Heart right ventricle (tissue), 16 donors: ENCODE measurements around the gene DDIAS. TPM values are rescaled to one million over a fixed set of nuclear protein-coding genes. Genes with fewer than 3 reads are reported as not detected.
"Not testable (repeated sequence)": the region's sequence is repeated elsewhere in the genome, so short reads cannot be mapped to it uniquely, and the experiment has no call there.

Source experiments
- ATAC-seq, 8 donors: fragments of 200-7000 bp; cut with Tn5 transposase; one replicate each; pipeline ENCODE4 v1.9.1; 2020; ENCODE audit warnings: mild to moderate bottlenecking in 8 of 8, moderate library complexity in 8 of 8, moderate number of reproducible peaks in 1 of 8
- DNase-seq, 2 donors: peaks; one replicate each; pipeline ENCODE4 v3.0.0-alpha.2; 2020
- H3K27ac ChIP-seq, 10 donors: fragments of 200-600 bp; sonication (generic) in 2 of 10; one replicate each; pipeline versions ENCODE4 v1.5.0 to v1.8.0; 2020 to 2022; ENCODE audit warnings: mild to moderate bottlenecking in 3 of 10
- H3K27me3 ChIP-seq, 7 donors: fragments of 200-600 bp; one replicate each; pipeline ENCODE4 v1.8.0; 2021 to 2022; ENCODE audit warnings: mild to moderate bottlenecking in 2 of 7
- H3K36me3 ChIP-seq, 9 donors: fragments of 200-600 bp; sonication (generic) in 1 of 9; one replicate each; pipeline versions ENCODE4 v1.5.0 to v1.8.0; 2020 to 2022; ENCODE audit warnings: mild to moderate bottlenecking in 2 of 9
- H3K4me1 ChIP-seq, 9 donors: fragments of 200-600 bp; sonication (generic) in 1 of 9; one replicate each; pipeline versions ENCODE4 v1.5.0 to v1.8.0; 2020 to 2022; ENCODE audit warnings: mild to moderate bottlenecking in 4 of 9
- H3K4me3 ChIP-seq, 10 donors: fragments of 200-600 bp; sonication (generic) in 2 of 10; one replicate each; pipeline versions ENCODE4 v1.5.0 to v1.8.0; 2020 to 2022; ENCODE audit warnings: mild to moderate bottlenecking in 7 of 10, moderate library complexity in 2 of 10
- H3K9me3 ChIP-seq, 11 donors: fragments of 200-600 bp in 10 of 11; sonication (generic) in 2 of 11; one replicate each; pipeline versions ENCODE4 v1.5.0 to v1.8.0; 2013 to 2022; ENCODE audit warnings: mild to moderate bottlenecking in 2 of 11, control low read depth in 1 of 11, moderate library complexity in 1 of 11
- CTCF ChIP-seq, 9 donors: fragments of 200-600 bp; sonication (generic) in 2 of 9; IDR thresholded peaks; one replicate each; pipeline versions ENCODE4 v1.5.0 to v1.8.0; 2021 to 2022; ENCODE audit warnings: antibody characterized with exemption in 9 of 9, mild to moderate bottlenecking in 5 of 9, moderate library complexity in 1 of 9
- WGBS, 2 donors: extraction: QIAGEN DNeasy Blood & Tissue Kit; methylation state at CpG; one replicate each; pipeline ENCODE4 v1.1.7; 2013; ENCODE audit warnings: inconsistent platforms in 1 of 2; 5-methylcytosine and 5-hydroxymethylcytosine counted together
- intact Hi-C, 10 donors: fragments of 100-400 bp; cut with DNase I; formaldehyde crosslinking; loops; one replicate each; pipeline versions ENCODE4 v1.11.1 to v1.14.2; 2022
- polyA plus RNA-seq, 2 donors: library from polyadenylated mRNA; stranded (reverse); fragments of 200-250 nt; gene quantifications; one replicate each; pipeline ENCODE4 v1.2.3, GENCODE V29; 2013
- total RNA-seq, 10 donors: library from RNA; stranded (reverse); fragmentation: NEBNext Ultra II Directional in 3 of 10; extraction: Animal tissue kit (Norgen Biotek cat#: 25700) in 3 of 10; gene quantifications; one replicate each; pipeline versions ENCODE4 v1.2.1 to v1.2.4, GENCODE V29; 2021 to 2023
- donor health status: Arrhythmogenic right ventricular cardiomyopathy.
- donor health status: ischemic (EF 13 %, LVEDD 7.1; RV severe dilation, severe dysfunction).
- donor health status: healthy with polysubstance abuse.
- donor health status: DM: no; HTN: yes; CAD: no.
- donor health status: DM: no; HTN: no; CAD: no.
- donor health status: ischemic (EF 25% LVEDD 6.9; RV normal size, moderate dysfunction).
- donor health status: ischemic (EF 25% LVEDD 5.7; RV mildly dilated, moderate dysfunction).
- donor health status: healthy.
- donor health status: DM: yes; HTN: yes; CAD: no.
- donor health status: Ischemic cardiomyopathy.
- donor health status: ischemic (EF 35%, LVEDD 5.7; RV mildly dilated, moderate dysfunction).
- donor health status: nonischemic (EF 11% LVEDD 7.7; RV severe dilation, severe dysfunction).
- donor health status: DM: yes; HTN: yes; CAD: no.
- donor health status: PGD.
- donor health status: ischemic (EF 29% LVEDD 5.4; RV normal size, mild dysfunction).
- donor health status: nonischemic (EF 23%, LVEDD 6.1; RV moderate dilation, normal function).

The DDIAS gene
- total and polyA plus RNA-seq, 12 donors: 0.13 to 2.4 (median 0.46) TPM

DNA sequence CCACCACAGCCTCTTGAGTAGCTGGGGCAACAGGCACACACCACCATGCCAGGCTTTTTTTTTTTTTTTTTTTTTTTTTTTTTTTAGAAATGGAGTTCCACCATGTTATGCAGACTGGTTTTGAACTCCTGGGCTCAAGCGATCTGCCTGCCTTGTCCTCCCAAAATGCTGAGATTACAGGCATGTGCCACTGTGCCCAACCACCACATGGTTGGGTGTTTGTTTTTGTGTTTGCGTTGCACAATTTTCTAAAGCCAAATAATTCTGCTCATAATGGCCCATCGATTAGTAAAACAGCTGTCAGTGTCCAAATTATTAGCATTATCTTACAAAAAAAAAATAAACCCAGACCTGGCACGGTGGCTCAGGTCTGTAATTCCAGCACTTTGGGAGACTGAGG, 65.8 kb downstream of the DDIAS start:
- intact Hi-C loops: no loop called here

DNA sequence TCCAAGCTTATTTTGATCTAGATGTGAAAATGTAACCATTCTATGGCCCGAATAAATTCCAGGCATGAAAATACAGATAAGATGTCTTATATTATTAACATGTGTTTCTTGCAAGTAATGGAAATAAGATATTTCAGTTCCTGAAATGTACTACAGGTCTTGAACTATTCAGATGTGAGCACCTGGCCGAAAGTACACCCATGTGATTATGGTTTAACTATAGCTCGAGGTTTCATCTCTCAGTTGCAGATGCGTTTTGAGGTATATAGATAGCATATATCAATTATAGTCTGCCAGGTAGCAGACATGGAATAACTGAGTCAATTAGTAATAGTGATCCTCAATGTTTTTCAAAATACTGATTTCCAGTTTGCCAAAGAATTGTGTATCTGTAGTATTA, 68.3 kb downstream of the DDIAS start:
- no peak for DNase-seq
- intact Hi-C loops: no loop called here
- WGBS, 2 donors: 87 to 93% methylated on average over 4 of the region's 4 CpGs
- H3K27ac ChIP-seq: no peak overlapping the region
- no peak for ATAC-seq
- no peak overlapping the region for H3K4me3 ChIP-seq
- H3K27me3 ChIP-seq: no peaks in the 10 kb centered on the region
- no peak for TF ChIP-seq CTCF (IDR thresholded peaks at IDR 0.05)
- H3K9me3 ChIP-seq: no peaks in the 10 kb centered on the region
- H3K4me1 ChIP-seq: no peaks in the 10 kb centered on the region
- H3K36me3 ChIP-seq: no peaks in the 10 kb centered on the region

More for the DNA sequence above, 65.8 kb downstream of the DDIAS start:
- Histone ChIP-seq H3K4me3 (no peak overlapping the region), H3K4me1 (no peaks in the 10 kb centered on the region), H3K9me3 (no peaks in the 10 kb centered on the region), H3K36me3 (no peaks in the 10 kb centered on the region), H3K27ac (no peak overlapping the region), H3K27me3 (no peaks in the 10 kb centered on the region)
- no peak for DNase-seq
- 74 to 90% methylated on average over 4 of the region's 4 CpGs for WGBS, 2 donors
- no peak for TF ChIP-seq CTCF (IDR thresholded peaks at IDR 0.05)
- no peak for ATAC-seq

- H3K27me3 ChIP-seq, H3K27ac ChIP-seq, H3K4me1 ChIP-seq, H3K9me3 ChIP-seq, H3K36me3 ChIP-seq, intact Hi-C loops: not testable (repeated sequence)
- DNase-seq (peak in 1 of 2 donors; percentile 20), ATAC-seq (peak in 2 of 8 donors; percentile 25 to 74)
- peak overlapping the region in 3 of 10 donors; percentile 13 to 28 (median 28) for H3K4me3 ChIP-seq
- WGBS, 2 donors: 85 to 86% methylated on average over 53 to 60 of the region's 60 CpGs
These were observed 69.1 kb downstream of the DDIAS start for GRCh38 chr11:82970507-82971083.

DNA sequence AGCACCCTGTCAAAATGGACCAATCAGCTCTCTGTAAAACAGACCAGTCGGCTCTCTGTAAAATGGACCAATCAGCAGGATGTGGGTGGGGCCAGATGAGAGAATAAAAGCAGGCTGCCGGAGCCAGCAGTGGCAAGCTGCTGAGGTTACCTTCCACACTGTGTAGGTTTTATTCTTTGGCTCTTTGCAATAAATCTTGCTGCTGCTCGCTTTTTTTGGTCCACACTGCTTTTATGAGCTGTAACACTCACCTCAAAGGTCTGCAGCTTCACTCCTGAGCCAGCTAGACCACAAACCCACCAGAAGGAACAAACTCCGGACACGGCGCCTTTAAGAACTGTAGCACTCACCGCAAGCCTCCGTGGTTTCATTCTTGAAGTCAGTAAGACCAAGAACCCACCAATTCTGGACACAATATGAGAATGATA, 70.0 kb downstream of the DDIAS start:
- H3K4me3 ChIP-seq: peak overlapping the region in 1 of 10 donors; percentile 14
- H3K27ac ChIP-seq, ATAC-seq, H3K36me3 ChIP-seq, intact Hi-C loops, H3K9me3 ChIP-seq, H3K4me1 ChIP-seq, H3K27me3 ChIP-seq, DNase-seq: not testable (repeated sequence)
- 92 to 96% methylated on average over 7 to 8 of the region's 8 CpGs for WGBS, 2 donors

DNA sequence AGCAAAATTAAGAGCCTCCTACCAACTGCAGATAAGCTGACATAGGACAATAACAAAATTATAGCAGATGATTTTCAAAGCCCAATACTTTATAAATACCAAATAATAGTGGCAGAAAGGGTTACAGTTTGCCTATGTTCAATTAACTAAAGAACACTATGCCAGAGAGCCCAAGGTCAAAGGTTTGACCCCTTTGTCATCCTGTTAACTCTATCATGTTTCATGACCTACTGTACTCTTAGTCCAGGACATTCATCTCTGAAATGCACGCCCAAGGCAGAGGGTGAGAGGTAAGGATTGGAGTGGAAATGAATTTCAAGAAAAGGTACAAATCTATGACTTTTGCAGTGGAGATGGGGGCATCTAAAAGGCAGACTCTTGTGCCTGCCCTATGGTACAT, 70.6 kb downstream of the DDIAS start:
- H3K27me3 ChIP-seq: no peaks in the 10 kb centered on the region
- H3K36me3 ChIP-seq: no peaks in the 10 kb centered on the region
- no peak overlapping the region for H3K4me3 ChIP-seq
- no peak for TF ChIP-seq CTCF (IDR thresholded peaks at IDR 0.05)
- no peak overlapping the region for H3K27ac ChIP-seq
- ATAC-seq: no peak
- intact Hi-C loops: no loop called here
- H3K4me1 ChIP-seq: peaks cover 0 to 2% (median 0%) of the 10 kb centered on the region in 9 donors
- DNase-seq: no peak
- 88 to 89% methylated on average over 1 of the region's 1 CpG for WGBS, 2 donors
- H3K9me3 ChIP-seq: no peaks in the 10 kb centered on the region
